HFF-Myc (cell line): ENCODE results near the gene HHIPL1.

Experiments used
- DNase-seq: peaks from one replicate; pipeline ENCODE4 v3.0.0-alpha.2; 2011; ENCODE audit warnings: low read depth; ENCODE audit errors: extremely low read depth
- H3K4me3 ChIP-seq: replicated peaks from 2 replicates; pipeline ENCODE4 v1.5.1; 2011; ENCODE audit warnings: low read depth, mild to moderate bottlenecking, control low read depth, low read length
- CTCF ChIP-seq: IDR thresholded peaks from 2 replicates; pipeline ENCODE4 v1.5.1; 2012; ENCODE audit warnings: mild to moderate bottlenecking, low read depth, low read length, control low read depth; ENCODE audit errors: missing control alignments

The HHIPL1 gene

GRCh38 chr14:99698236-99698635 lies 53.3 kb downstream of the HHIPL1 start:
- no peak overlapping the region for H3K4me3 ChIP-seq
- no peak for DNase-seq
- TF ChIP-seq CTCF, result no peak

- H3K4me3 ChIP-seq, result no peak overlapping the region
- DNase-seq, result no peak
- TF ChIP-seq CTCF, result no peak
Observed at GRCh38 chr14:99698642-99699041, 53.7 kb downstream of the HHIPL1 start.

- no peak overlapping the region for H3K4me3 ChIP-seq
- DNase-seq, result no peak
- TF ChIP-seq CTCF, result no peak
Observed at GRCh38 chr14:99699085-99699760, 54.3 kb downstream of the HHIPL1 start.

- H3K4me3 ChIP-seq, result no peak overlapping the region
- DNase-seq, result no peak
- no peak for TF ChIP-seq CTCF
Observed at GRCh38 chr14:99699861-99700260, 54.9 kb downstream of the HHIPL1 start.

GRCh38 chr14:99700379-99700778 lies 55.5 kb downstream of the HHIPL1 start:
- H3K4me3 ChIP-seq, result no peak overlapping the region
- no peak for TF ChIP-seq CTCF
- DNase-seq, result no peak

- no peak for TF ChIP-seq CTCF
- no peak for DNase-seq
- H3K4me3 ChIP-seq, result no peak overlapping the region
Observed at GRCh38 chr14:99701260-99701659, 56.3 kb downstream of the HHIPL1 start.

DNA sequence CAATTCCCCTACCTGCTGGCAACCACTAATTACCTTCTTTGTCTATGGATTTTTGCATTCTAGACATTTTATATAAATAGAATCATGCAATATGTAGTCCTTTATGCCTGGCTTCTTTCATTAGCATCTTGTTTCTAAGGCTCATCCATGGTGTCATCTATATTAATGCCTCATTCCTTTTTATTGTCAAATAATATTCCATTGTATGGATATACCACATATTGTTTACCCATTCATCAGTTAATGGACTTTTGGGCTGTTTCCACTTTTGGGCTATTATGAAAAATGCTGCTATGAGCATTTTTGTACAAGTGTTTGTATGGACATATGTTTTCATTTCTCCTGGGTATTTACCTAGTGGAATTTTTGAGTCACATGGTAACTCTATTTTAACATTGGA lies 57.2 kb downstream of the HHIPL1 start:
- DNase-seq, result no peak

More for the DNA sequence above, 57.2 kb downstream of the HHIPL1 start:
- TF ChIP-seq CTCF, result no peak
- no peak overlapping the region for H3K4me3 ChIP-seq
